Fibroblast of villous mesenchyme (primary cell): Measurements from ENCODE around the gene FLG2. TPM values are rescaled to one million over a fixed set of nuclear protein-coding genes. Genes with fewer than 3 reads are reported as not detected.

Source experiments
- DNase-seq: peaks from one replicate; pipeline ENCODE4 v3.0.0-alpha.2; 2010; ENCODE audit warnings: low read depth
- H3K4me3 ChIP-seq: 2 replicates; pipeline ENCODE4 v1.5.1; 2011; ENCODE audit warnings: low read depth, mild to moderate bottlenecking, low read length
- CTCF ChIP-seq: IDR thresholded peaks from 2 replicates; pipeline ENCODE4 v1.5.1; 2012; ENCODE audit warnings: low read depth, mild to moderate bottlenecking, low read length; ENCODE audit not compliant: insufficient read depth
- total RNA-seq: library from RNA; depleted of rRNA; stranded (reverse); fragments of >200 nt; gene quantifications from 2 replicates; pipeline ENCODE4 v1.2.3, GENCODE V29; 2012

FLG2 gene
- total RNA-seq, 1 donor = not detected

GRCh38 chr1:152349611-152350010 is 10.2 kb downstream of the FLG2 start:
- TF ChIP-seq CTCF = no peak
- no peak overlapping the region for H3K4me3 ChIP-seq
- no peak for DNase-seq

- no peak for DNase-seq
- no peak for TF ChIP-seq CTCF
- no peak overlapping the region for H3K4me3 ChIP-seq
Observed at GRCh38 chr1:152348447-152348846, 11.4 kb downstream of the FLG2 start.

- no peak overlapping the region for H3K4me3 ChIP-seq
- TF ChIP-seq CTCF = peak; percentile 85
- DNase-seq = peak; percentile 26
Observed at GRCh38 chr1:152347116-152347728, 12.6 kb downstream of the FLG2 start.

GRCh38 chr1:152344438-152344837 is 15.4 kb downstream of the FLG2 start:
- no peak for DNase-seq
- H3K4me3 ChIP-seq = no peak overlapping the region
- no peak for TF ChIP-seq CTCF

- TF ChIP-seq CTCF = no peak
- no peak overlapping the region for H3K4me3 ChIP-seq
- DNase-seq = no peak
Observed at GRCh38 chr1:152343006-152343405, 16.8 kb downstream of the FLG2 start.

GRCh38 chr1:152335399-152335798 is 24.4 kb downstream of the FLG2 start:
- TF ChIP-seq CTCF = no peak
- H3K4me3 ChIP-seq = no peak overlapping the region
- DNase-seq = no peak

- TF ChIP-seq CTCF = no peak
- no peak for DNase-seq
- H3K4me3 ChIP-seq = no peak overlapping the region
Observed at GRCh38 chr1:152328801-152329391, 30.9 kb downstream of the FLG2 start.
